ENCODE results near the gene SERINC5.

DNA sequence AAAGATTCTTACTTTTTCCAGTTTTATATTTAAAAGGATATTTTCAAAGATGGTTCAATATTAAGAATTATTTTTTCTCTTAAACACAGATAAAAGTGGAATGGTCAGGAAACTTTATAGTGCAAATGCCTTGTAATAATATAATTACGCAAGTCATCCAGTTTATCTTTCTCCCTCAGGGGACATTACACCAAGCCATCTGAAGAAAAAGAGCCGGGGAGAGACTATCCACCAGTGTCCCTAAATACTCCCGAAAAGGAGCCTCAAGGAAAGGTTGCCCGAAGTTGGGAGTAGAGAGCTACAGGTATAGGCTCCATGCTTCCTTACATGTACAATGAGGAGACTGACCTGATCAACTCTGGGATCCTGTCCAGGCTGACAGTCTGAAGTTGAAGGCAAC lies 101.1 kb downstream of the SERINC5 start:
- no peak for TF ChIP-seq CTCF (conservative IDR thresholded peaks at IDR 0.05; ENCODE audit: low read length)
- no peak for TF ChIP-seq EZH2phosphoT487 (IDR thresholded peaks at IDR 0.05; ENCODE audit: borderline replicate concordance)
